KG1 (cell line): ENCODE measurements around the gene PI4K2A.
"Not testable (repeated sequence)": the region's sequence is repeated elsewhere in the genome, so short reads cannot be mapped to it uniquely, and the experiment has no call there.

Experiments used
- DNase-seq: peaks from one replicate; lab custom pipeline; 2025; lab: John Stamatoyannopoulos, UW

The PI4K2A gene

DNA sequence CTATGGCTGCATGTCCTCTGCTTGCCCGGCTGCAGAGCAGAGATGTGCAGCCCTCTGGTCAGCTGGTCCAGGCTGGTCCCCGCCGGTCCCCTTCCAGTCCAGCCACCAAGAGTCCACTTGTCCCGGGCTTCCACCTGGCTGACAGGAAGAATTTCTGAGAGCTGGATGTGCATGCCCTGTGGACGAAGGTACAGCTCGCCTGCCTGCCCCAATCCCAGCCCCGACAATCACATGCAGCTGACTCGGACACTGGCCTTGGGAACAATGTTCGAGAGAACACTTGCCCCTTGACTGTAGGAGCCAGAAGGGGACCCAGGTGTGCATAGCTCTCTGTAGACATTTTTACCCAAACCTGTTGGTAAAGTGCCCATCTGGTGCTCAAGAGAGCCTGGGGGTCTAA lies 34.8 kb downstream of the PI4K2A start:
- DNase-seq, result no peak

DNA sequence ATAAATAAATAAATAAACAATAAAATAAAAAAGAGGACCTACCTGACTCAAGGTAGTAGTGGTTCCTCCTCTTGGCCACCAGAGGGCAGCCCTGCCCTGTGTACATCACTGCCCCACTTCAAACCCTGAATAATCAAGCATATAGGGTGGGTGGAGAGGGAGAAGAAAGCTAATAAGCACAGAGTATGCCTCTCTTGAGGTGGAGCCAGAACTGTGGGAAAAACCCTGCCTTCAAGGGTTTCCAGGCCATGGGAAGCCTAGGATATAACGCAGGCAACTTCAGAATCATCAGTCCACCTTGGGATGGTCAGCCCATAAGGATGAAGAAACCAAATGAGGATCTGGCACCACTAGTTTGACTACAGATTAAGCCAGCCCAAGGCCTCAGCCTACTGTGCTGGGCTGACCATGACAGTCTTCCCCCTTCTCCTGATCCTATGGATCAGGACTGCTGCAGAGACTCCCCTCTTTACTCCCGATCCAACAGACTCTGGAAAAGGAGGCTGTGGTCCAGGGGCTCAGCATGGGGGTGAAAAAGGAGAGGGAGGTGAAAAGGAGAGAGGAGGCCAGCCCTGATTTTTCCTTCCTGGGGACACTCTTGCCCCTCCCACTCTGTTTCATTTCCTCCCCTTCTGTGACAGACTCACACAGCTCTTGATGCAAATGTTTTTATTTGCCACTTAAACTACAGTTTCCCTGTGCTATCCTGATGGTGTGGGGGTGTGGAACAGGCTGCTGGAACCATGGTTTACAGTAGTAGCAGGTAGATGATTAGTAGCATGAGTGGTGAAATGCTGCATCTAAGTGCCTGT lies 36.5 kb downstream of the PI4K2A start:
- no peak for DNase-seq

GRCh38 chr10:97679594-97679993 lies 39.1 kb downstream of the PI4K2A start:
- DNase-seq, result no peak

DNA sequence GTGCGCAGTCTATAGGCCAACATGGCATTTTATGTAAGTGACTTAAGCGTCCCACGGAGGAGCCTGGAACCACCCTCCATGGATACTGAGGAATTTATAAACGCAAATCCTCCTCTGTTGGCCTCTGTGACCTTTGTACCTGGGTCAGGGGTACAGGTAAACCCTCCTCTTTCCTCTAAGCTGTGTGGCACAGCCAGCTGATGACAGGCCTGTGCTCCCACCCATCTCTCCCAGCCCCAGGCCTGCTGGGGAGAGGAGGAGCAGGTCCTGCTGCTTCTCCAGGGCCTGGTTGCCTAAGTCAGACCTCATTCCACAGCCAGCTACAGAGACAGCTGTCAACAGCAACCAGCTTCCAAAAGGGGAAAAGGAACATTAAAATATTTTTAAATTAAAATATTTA lies 41.6 kb downstream of the PI4K2A start:
- no peak for DNase-seq

DNA sequence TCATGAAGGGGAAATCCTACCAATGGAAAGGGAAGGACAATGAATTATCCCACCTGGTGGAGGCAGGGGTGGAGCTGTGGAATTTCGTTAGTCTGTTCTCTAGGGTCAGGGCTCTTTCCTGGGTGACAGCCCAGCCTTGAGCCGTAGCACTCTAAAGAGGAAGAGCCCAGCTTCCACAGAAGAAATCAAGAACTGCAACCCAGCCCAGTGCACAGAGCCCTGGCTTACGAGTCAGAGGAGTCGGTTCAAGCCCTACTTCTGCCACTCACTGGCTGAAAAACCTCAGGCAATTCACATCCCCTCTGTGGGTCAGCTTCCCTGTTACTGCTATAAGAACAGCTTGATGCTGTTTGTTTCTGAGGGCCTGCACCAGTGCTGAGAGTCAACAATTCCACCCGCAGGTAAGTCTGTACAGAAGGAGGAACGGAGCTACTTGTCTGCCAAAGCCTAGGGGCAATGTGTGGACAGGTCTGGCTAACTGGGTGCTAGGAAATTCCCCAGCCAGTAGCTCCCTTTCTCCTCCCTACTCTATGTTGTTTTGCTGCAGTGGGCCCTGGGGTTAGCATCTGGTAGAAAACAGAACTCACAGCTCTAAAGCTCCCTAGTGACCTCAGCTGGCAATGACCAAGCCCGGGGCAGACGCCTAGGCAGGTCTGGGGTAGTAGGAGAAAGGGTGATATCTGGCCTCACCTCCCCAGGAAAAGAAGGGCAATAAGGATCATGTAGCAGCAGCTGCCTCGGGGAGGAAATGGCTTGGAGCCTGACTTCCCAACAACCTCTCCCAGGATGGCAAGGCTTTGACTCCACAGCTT lies 43.3 kb downstream of the PI4K2A start:
- no peak for DNase-seq

- not testable (repeated sequence) for DNase-seq
Measured at GRCh38 chr10:97684368-97684713, 43.9 kb downstream of the PI4K2A start.

- no peak for DNase-seq
Measured at GRCh38 chr10:97684866-97685394, 44.5 kb downstream of the PI4K2A start.

DNA sequence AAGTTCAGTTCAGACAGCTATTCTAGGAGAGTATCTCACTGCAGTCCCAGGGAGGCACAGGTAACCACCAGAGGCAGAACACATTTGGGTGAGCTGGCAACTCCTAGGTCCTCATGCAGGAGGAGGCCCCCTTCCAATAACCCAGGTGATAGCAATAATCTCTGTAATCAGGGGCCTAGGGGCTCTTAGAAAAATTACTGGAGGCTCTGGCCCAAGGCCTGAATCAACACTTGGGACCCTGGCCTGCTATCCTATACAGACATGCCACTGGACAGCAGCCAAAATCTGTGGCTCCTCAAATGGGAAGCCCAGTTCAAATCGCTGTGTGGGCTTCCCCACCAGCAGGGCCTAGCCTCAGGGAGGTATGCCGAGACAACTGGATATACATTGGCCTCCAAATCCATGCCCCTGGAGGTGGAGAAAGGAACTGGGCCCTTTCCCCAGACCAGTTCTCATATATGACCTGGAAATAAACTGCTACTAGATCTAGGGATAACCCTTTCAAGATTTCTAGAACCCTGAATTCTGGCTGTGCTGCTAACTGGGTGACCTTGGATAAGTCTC lies 45.0 kb downstream of the PI4K2A start:
- DNase-seq, result no peak

DNA sequence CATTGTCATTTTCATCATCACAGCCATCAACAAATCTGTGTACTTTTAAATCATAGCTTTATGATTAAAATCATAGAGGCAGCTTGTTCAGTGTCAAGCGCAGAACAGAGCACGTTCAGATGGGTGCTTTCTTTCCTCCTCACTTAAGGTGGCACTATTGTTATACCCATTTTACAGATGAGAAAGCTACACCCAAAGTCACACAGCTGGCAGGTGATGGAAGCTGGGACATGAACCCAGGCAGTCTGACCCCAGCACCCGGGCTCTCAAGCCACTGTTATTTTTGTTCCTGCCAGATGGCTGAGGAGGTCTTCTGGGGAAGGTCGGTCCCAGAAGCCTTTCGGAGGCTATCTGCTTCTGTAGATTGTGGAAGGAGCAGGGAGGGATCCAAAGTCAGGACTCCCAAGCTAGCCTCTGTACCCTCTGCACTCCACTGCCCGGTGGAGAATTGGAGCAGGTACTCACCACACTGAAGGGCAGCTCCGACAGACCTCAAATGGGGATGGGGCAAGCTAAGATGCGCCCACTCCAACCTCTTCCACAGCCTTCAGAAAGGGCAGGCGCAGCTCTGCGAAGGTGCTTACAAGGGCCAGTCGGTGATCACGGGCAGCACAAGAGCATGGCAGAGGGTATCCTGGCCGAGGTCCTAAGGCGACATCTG lies 46.0 kb downstream of the PI4K2A start:
- no peak for DNase-seq

GRCh38 chr10:97686962-97687784 lies 46.7 kb downstream of the PI4K2A start, which contains the start of gene AVPI1:
Gene AVPI1 (minus strand): TSS chr10:97687241. CDS start chr10:97679905, 7,336 bp downstream.
- DNase-seq, result peak; percentile 88

- DNase-seq, result no peak
Measured at GRCh38 chr10:97687785-97688781, 47.6 kb downstream of the PI4K2A start.

DNA sequence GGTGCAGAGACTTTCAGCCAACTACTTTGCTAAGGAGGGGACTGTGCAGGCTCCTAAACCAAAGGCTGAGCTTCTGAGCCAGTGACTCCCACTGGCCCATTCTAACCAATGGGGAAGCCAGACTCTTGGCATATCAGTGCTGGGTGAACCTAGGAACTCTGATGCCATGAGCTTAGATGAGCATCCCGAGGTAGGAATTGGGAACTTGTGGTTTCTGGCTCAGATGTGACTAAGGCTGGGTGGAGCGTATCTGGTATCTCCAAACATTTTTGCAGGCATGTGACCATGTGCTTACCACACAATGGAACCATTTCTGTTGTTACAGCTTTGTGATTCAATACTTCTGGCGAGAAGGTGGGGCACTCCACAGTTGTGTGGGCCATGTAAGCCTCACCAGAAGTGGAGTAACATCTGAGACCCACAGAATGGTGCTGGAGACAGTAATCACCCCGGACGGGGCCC lies 49.1 kb downstream of the PI4K2A start:
- no peak for DNase-seq

GRCh38 chr10:97690133-97690532 lies 49.7 kb downstream of the PI4K2A start:
- no peak for DNase-seq

- not testable (repeated sequence) for DNase-seq
Measured at GRCh38 chr10:97698072-97698655, 57.7 kb downstream of the PI4K2A start.

GRCh38 chr10:97701438-97702069 lies 61.1 kb downstream of the PI4K2A start:
- peak; percentile 43 for DNase-seq

GRCh38 chr10:97703398-97704067 lies 63.1 kb downstream of the PI4K2A start:
- DNase-seq, result no peak

GRCh38 chr10:97704341-97704740 lies 63.9 kb downstream of the PI4K2A start:
- no peak for DNase-seq

DNA sequence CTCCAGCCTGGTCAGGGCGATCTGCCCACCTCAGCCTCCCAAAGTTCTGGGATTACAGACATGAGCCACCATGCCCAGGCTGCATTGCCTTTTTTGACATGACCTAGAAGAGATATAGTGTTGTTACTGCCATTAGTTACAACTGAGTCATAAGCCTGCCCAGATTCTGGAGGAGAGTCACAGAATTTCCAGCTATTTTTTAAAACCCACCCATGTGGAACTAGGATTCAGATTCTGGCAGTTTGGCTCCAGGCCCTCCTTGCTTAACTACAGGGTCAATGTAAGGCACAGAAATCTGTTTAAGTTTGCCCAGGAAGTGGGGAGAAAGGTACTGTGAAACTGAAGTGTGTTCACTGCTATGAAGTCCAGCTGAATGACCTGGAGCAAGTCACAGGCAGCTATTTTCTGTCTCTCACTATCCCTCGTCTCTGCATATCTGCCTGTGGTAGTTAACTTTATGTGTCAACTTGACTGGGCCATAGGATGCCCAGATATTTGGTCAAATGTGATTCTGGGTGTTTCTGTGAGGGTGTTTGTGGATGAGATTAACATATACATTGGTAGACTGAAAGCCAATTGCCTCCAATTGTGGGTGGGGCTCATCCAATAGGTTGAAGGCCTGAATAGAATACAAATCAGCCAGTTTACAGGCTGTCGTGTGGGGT lies 64.7 kb downstream of the PI4K2A start:
- DNase-seq, result no peak
